CD4-positive, CD25-positive, alpha-beta regulatory T cell (primary cell): Measurements from ENCODE around the gene ADAT3. TPM values are rescaled to one million over a fixed set of nuclear protein-coding genes. Genes with fewer than 3 reads are reported as not detected.
"Not testable (repeated sequence)": the region's sequence is repeated elsewhere in the genome, so short reads cannot be mapped to it uniquely, and the experiment has no call there.

Experiments used
- ATAC-seq, 2 donors: fragments of 150-1000 bp; cut with Tn5 transposase; one replicate each; pipeline ENCODE4 v1.10.0; 2021; ENCODE audit warnings: low read depth in 2 of 2, moderate number of reproducible peaks in 2 of 2, moderate library complexity in 1 of 2
- DNase-seq, 3 donors: peaks; one replicate each; pipeline versions ENCODE4 v3.0.0 to v3.0.0-alpha.2; 2012 to 2022; ENCODE audit warnings: mixed read lengths in 1 of 3
- H3K27ac ChIP-seq: one replicate; pipeline ENCODE4 v1.7.0; 2013; ENCODE audit warnings: mild to moderate bottlenecking, low read length; ENCODE audit not compliant: insufficient read depth, poor library complexity, severe bottlenecking
- H3K27me3 ChIP-seq: one replicate; pipeline ENCODE4 v1.7.0; 2013; ENCODE audit warnings: low read length; ENCODE audit not compliant: control insufficient read depth, insufficient read depth
- H3K36me3 ChIP-seq: one replicate; pipeline ENCODE4 v1.7.0; 2013; ENCODE audit warnings: mild to moderate bottlenecking, low read length, moderate library complexity; ENCODE audit not compliant: control insufficient read depth, insufficient read depth
- H3K4me1 ChIP-seq: 2 replicates; pipeline ENCODE4 v1.7.0; 2013; ENCODE audit warnings: mild to moderate bottlenecking, low read length; ENCODE audit not compliant: insufficient read depth, control insufficient read depth, poor library complexity, severe bottlenecking
- H3K4me3 ChIP-seq: one replicate; pipeline ENCODE4 v1.7.0; 2013; ENCODE audit warnings: low read depth, mild to moderate bottlenecking, low read length, moderate library complexity
- H3K9me3 ChIP-seq, 2 experiments: 1 replicate in 1 of 2; 2 replicates in 1 of 2; pipeline ENCODE4 v1.7.0; 2013; ENCODE audit warnings: low read length in 2 of 2, mild to moderate bottlenecking in 1 of 2, moderate library complexity in 1 of 2; ENCODE audit not compliant: control insufficient read depth in 2 of 2
- H3K27ac Mint-ChIP-seq, 3 donors: one replicate each; pipeline ENCODE4 v1.8.0; 2020 to 2022; ENCODE audit warnings: mild to moderate bottlenecking in 3 of 3, mixed read lengths in 3 of 3, moderate library complexity in 2 of 3
- H3K27me3 Mint-ChIP-seq: one replicate; pipeline ENCODE4 v1.8.0; 2022; ENCODE audit warnings: mild to moderate bottlenecking, mixed read lengths
- H3K36me3 Mint-ChIP-seq: one replicate; pipeline ENCODE4 v1.8.0; 2020; ENCODE audit warnings: mixed read lengths
- H3K4me1 Mint-ChIP-seq, 4 donors: one replicate each; pipeline ENCODE4 v1.8.0; 2020 to 2022; ENCODE audit warnings: mixed read lengths in 4 of 4, mild to moderate bottlenecking in 1 of 4
- H3K4me3 Mint-ChIP-seq, 4 donors: one replicate each; pipeline ENCODE4 v1.8.0; 2020 to 2022; ENCODE audit warnings: mild to moderate bottlenecking in 4 of 4, mixed read lengths in 4 of 4, moderate library complexity in 3 of 4
- H3K9me3 Mint-ChIP-seq, 7 donors: one replicate each; pipeline ENCODE4 v1.8.0; 2020 to 2022; ENCODE audit warnings: mixed read lengths in 7 of 7, mild to moderate bottlenecking in 3 of 7, moderate library complexity in 2 of 7
- polyA plus RNA-seq, 4 donors: library from polyadenylated mRNA; unstranded; fragments of 300-500 nt; fragmentation: Illumina TruSeq; gene quantifications; one replicate each; pipeline ENCODE4 v1.2.3, GENCODE V29; 2021
- total RNA-seq: library from RNA; stranded (reverse); gene quantifications from one replicate; pipeline ENCODE4 v1.2.3, GENCODE V29; 2022

Gene ADAT3
- total and polyA plus RNA-seq, 5 donors from 2014 or later, result 4.4 to 8.8 (median 6.3) TPM

GRCh38 chr19:1871630-1872029 lies 33.6 kb upstream of the ADAT3 start:
- Mint-ChIP-seq H3K4me1 (peaks cover 5 to 56% (median 22%) of the 10 kb centered on the region in 4 donors), H3K9me3 (peaks cover 0 to 5% (median 0%) of the 10 kb centered on the region in 7 donors), H3K4me3 (no peak overlapping the region), H3K27me3 (peaks cover 5% of the 10 kb centered on the region), H3K27ac (no peak overlapping the region), H3K36me3 (peaks cover 4% of the 10 kb centered on the region)
- DNase-seq (no peak), ATAC-seq (no peak)
- Histone ChIP-seq H3K27ac (no peak overlapping the region), H3K4me1 (peaks cover 36% of the 10 kb centered on the region), H3K9me3 (no peaks in the 10 kb centered on the region), H3K4me3 (no peak overlapping the region), H3K36me3 (no peaks in the 10 kb centered on the region), H3K27me3 (no peaks in the 10 kb centered on the region)

- no peak for ATAC-seq
- Mint-ChIP-seq H3K4me1 (peaks cover 5 to 51% (median 22%) of the 10 kb centered on the region in 4 donors), H3K27me3 (peaks cover 5% of the 10 kb centered on the region), H3K36me3 (peaks cover 4% of the 10 kb centered on the region), H3K27ac (peak overlapping the region in 2 of 3 donors; percentile 26 to 99), H3K4me3 (peak overlapping the region in 2 of 4 donors; percentile 11 to 48), H3K9me3 (peaks cover 0 to 5% (median 0%) of the 10 kb centered on the region in 7 donors)
- no peak for DNase-seq
- H3K4me3 ChIP-seq, result no peak overlapping the region
- H3K27ac ChIP-seq, result no peak overlapping the region
- peaks cover 38% of the 10 kb centered on the region for H3K4me1 ChIP-seq
- H3K27me3 ChIP-seq, result no peaks in the 10 kb centered on the region
- no peaks in the 10 kb centered on the region for H3K36me3 ChIP-seq
- H3K9me3 ChIP-seq, result no peaks in the 10 kb centered on the region
Observed at GRCh38 chr19:1872807-1873523, 32.2 kb upstream of the ADAT3 start.

- Histone ChIP-seq H3K27ac (peak overlapping the region; percentile 93), H3K9me3 (no peaks in the 10 kb centered on the region), H3K4me1 (peaks cover 38% of the 10 kb centered on the region), H3K4me3 (peak overlapping the region; percentile 91), H3K36me3 (no peaks in the 10 kb centered on the region), H3K27me3 (no peaks in the 10 kb centered on the region)
- Mint-ChIP-seq H3K9me3 (peaks cover 0 to 5% (median 0%) of the 10 kb centered on the region in 7 donors), H3K4me1 (peaks cover 5 to 49% (median 22%) of the 10 kb centered on the region in 4 donors), H3K36me3 (peaks cover 4% of the 10 kb centered on the region), H3K27ac (peak overlapping the region; percentile 18 to 99 (median 97)), H3K4me3 (peak overlapping the region; percentile 90 to 98 (median 96)), H3K27me3 (peaks cover 5% of the 10 kb centered on the region)
- ATAC-seq (no peak), DNase-seq (no peak)
Observed at GRCh38 chr19:1873524-1874473, 31.4 kb upstream of the ADAT3 start.

GRCh38 chr19:1874554-1875185 lies 30.5 kb upstream of the ADAT3 start:
- H3K4me3 ChIP-seq, result peak overlapping the region; percentile 91
- peaks cover 5% of the 10 kb centered on the region for H3K27me3 Mint-ChIP-seq
- H3K9me3 Mint-ChIP-seq, result peaks cover 0 to 5% (median 0%) of the 10 kb centered on the region in 7 donors
- H3K27ac Mint-ChIP-seq, result peak overlapping the region; percentile 18 to 99 (median 97)
- H3K27me3 ChIP-seq, result no peaks in the 10 kb centered on the region
- H3K9me3 ChIP-seq, result no peaks in the 10 kb centered on the region
- H3K4me1 Mint-ChIP-seq, result peaks cover 5 to 49% (median 20%) of the 10 kb centered on the region in 4 donors
- peaks cover 38% of the 10 kb centered on the region for H3K4me1 ChIP-seq
- ATAC-seq (peak; percentile 27 to 36), DNase-seq (peak in 2 of 3 donors; percentile 60 to 61)
- H3K27ac ChIP-seq, result peak overlapping the region; percentile 93
- no peaks in the 10 kb centered on the region for H3K36me3 ChIP-seq
- H3K36me3 Mint-ChIP-seq, result peaks cover 4% of the 10 kb centered on the region
- H3K4me3 Mint-ChIP-seq, result peak overlapping the region; percentile 90 to 98 (median 96)

- not testable (repeated sequence) for H3K27me3 Mint-ChIP-seq
- Histone ChIP-seq H3K4me1 (peaks cover 41% of the 10 kb centered on the region), H3K4me3 (peak overlapping the region; percentile 91)
Observed at GRCh38 chr19:1875265-1875645, 29.9 kb upstream of the ADAT3 start.

GRCh38 chr19:1875646-1876495 lies 29.3 kb upstream of the ADAT3 start:
- Histone ChIP-seq H3K4me3 (peak overlapping the region; percentile 91), H3K9me3 (no peaks in the 10 kb centered on the region), H3K4me1 (peaks cover 47% of the 10 kb centered on the region), H3K36me3 (peaks cover under 1% of the 10 kb centered on the region), H3K27ac (peak overlapping the region; percentile 93), H3K27me3 (no peaks in the 10 kb centered on the region)
- Mint-ChIP-seq H3K9me3 (peaks cover 0 to 5% (median 0%) of the 10 kb centered on the region in 7 donors), H3K27ac (peak overlapping the region; percentile 97 to 99 (median 97)), H3K27me3 (peaks cover 5% of the 10 kb centered on the region), H3K4me1 (peaks cover 5 to 51% (median 16%) of the 10 kb centered on the region in 4 donors), H3K4me3 (peak overlapping the region; percentile 90 to 98 (median 96)), H3K36me3 (peaks cover 4% of the 10 kb centered on the region)
- peak; percentile 82 to 94 (median 86) for DNase-seq
- peak; percentile 93 to 95 for ATAC-seq

More at GRCh38 chr19:1875265-1875645, 29.9 kb upstream of the ADAT3 start:
- peaks cover 5 to 49% (median 19%) of the 10 kb centered on the region in 4 donors for H3K4me1 Mint-ChIP-seq
- not testable (repeated sequence) for DNase-seq, H3K36me3 ChIP-seq, H3K27me3 ChIP-seq, H3K36me3 Mint-ChIP-seq, H3K9me3 Mint-ChIP-seq, H3K9me3 ChIP-seq
- H3K27ac Mint-ChIP-seq, result peak overlapping the region; percentile 97 to 99 (median 97)
- peak overlapping the region; percentile 93 for H3K27ac ChIP-seq
- peak in 1 of 2 donors; percentile 3 for ATAC-seq
- peak overlapping the region; percentile 90 to 98 (median 96) for H3K4me3 Mint-ChIP-seq
